Stimulated activated CD8-positive, alpha-beta memory T cell treated with anti-CD3 and anti-CD28 coated beads, Interleukin-7, amount 100 ng/mL, for 1 hour (primary cell): ENCODE data around the gene PPID.
"Not testable (repeated sequence)": the region's sequence is repeated elsewhere in the genome, so short reads cannot be mapped to it uniquely, and the experiment has no call there.

Experiments used
- DNase-seq, 2 donors: peaks; one replicate each; pipeline ENCODE4 v3.0.0-alpha.2; 2020; ENCODE audit warnings: low read depth in 2 of 2

PPID gene

GRCh38 chr4:158722917-158723793 is at the start of gene PPID:
TSS of gene PPID (minus strand) at chr4:158723396. CDS start at chr4:158723288, 108 bp downstream.
- DNase-seq, result peak; percentile 63 to 64

- no peak for DNase-seq
Observed at GRCh38 chr4:158771776-158772175, 48.6 kb upstream of the PPID start.

GRCh38 chr4:158770671-158771070 is 47.5 kb upstream of the PPID start:
- DNase-seq, result no peak

GRCh38 chr4:158769175-158769921 is 46.2 kb upstream of the PPID start:
- peak; percentile 1 to 16 for DNase-seq

DNA sequence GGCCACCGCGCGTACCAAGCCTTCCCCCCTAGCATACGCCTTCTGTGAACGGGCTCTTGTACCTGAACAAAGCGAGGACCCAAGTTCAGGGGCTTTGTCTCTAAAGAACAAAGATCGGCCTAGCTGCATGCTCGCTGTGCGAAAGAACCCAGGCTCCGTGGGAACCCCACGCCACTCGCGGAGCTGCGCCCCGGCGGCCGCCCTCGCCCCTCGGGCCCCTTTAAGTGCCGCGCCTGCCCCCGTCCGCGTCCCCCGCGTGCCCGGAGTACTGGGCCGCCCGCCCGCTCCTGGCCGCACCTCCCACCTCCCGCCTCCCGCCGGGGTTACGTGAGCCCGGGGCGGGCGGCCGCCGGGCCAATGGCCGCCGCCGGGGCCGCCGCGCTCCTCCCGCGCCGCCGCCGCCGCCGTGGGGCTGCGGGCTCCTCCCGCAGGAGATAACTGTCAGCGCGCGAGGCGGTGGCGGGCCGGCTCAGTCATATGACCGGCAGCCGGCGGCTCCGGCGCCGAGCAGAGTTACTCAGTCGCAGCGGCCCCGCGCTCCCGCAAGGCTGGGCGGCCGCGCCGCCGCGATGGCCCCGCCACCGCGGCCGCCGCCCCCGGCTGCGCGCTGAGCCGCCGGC is 45.5 kb upstream of the PPID start, which contains the start of gene FNIP2:
TSS of gene FNIP2 (plus strand) at position 472 of the 620 bp plus-strand sequence. CDS start 187 bp downstream, outside the sequence.
- DNase-seq, result peak; percentile 44 to 47

DNA sequence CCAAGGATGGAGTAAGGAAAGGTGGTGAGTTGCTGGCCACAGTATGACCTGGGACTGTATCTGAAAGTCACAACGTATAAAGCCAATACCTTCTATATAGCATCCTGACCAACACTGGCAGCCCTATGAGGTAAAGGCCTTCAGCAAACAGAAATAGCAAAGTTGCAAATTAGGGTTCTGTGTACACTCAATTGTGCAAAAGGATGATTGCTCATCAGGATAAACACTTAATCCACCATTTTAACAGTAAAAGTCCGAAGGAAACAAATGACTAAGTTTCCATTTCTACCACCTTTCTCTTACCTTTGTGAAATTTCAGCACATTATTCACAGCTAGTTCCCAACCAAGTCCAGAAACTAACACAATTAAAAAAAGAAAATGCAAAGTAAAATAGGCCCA is 44.3 kb upstream of the PPID start:
- DNase-seq, result no peak

GRCh38 chr4:158766434-158767044 is 43.3 kb upstream of the PPID start:
- DNase-seq, result no peak

- no peak for DNase-seq
Observed at GRCh38 chr4:158763462-158763861, 40.3 kb upstream of the PPID start.

DNA sequence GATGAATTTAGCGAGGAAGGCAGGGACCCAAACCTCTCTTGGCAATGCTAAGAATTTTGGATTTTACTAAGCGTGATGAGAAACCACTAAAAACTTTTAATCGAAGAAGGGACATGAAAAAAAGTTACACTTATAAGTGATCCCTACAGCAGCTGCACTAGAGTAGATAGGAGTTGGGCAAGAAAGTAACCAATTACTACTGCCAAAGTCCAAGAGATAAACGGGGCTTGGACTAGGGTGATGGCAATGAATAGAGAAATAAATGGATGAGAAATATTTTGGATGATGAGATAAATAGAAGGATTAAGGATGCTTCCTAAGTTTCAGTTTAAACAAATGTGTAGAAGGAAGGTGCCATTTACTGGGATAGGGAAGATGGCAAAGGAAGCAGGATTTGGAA is 39.4 kb upstream of the PPID start:
- no peak for DNase-seq

GRCh38 chr4:158760866-158761265 is 37.7 kb upstream of the PPID start:
- DNase-seq, result no peak

DNA sequence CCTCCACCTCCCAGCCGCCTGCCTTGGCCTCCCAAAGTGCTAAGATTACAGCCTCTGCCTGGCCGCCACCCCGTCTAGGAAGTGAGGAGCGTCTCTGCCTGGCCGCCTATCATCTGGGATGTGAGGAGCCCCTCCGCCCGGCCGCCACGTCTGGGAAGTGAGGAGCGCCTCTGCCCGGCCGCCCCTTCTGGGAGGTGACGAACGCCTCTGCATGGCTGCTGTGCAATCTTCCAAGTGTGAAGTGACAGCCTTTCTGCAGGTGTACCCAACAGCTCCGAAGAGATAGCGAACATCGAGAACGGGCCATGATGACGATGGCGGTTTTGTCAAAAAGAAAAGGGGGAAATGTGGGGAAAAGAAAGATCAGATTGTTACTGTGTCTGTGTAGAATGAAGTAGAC is 36.3 kb upstream of the PPID start:
- not testable (repeated sequence) for DNase-seq

- DNase-seq, result no peak
Observed at GRCh38 chr4:158758703-158759102, 35.5 kb upstream of the PPID start.

DNA sequence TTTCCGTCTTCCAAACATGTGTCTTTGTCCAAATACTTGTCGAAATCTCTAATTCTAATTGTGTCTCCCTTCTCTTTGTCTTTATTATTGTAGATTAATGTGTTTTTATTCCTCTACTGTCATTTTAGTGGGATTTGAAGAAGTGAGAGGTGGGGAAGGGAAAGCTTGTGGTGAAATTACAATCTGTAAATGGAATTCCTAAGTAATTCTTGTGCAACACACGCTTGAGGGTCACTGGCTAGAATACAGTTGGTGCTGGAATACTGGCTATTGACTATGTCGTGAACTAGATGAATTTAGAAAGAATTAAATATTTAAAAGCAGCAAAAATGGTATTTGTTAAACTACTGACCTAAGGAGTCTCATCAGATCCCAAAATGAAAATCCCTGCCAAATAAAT is 34.9 kb upstream of the PPID start:
- no peak for DNase-seq

DNA sequence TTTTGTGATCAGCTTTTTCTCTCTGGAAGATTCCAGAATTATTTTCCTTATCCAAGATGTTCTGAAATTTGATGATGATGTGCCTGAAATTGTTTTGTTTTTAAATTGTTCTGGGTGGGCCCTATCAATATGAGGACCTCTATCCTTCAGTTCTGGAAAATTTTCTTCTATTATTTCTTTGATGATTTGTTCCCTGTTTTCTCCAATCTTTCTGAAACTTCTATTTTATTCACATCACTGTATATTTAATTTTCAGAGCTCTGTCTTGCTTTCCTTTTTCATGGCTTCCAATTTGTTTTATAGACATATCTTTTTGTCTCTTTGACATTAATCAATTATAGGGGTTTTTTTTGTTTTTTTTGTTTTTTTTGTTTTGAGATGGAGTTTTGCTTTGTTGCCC is 33.4 kb upstream of the PPID start:
- no peak for DNase-seq

DNA sequence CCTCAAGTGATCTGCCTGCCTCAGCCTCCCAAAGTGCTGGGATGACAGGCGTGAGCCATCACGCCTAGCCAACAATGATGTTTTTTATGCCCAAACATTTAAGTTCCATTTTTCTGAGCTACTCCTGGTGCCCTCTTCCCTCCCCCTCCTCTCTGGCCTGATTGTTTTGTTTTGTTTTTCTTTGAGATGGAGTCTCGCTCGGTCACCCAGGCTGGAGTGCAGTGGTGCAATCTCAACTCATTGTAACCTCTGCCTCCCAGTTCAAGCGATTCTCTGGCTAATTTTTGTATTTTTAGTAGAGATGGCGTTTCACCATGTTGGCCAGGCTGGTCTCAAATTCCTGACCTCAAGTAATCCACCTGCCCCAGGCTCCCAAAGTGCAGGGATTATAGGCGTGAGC is 32.6 kb upstream of the PPID start:
- DNase-seq, result not testable (repeated sequence)

DNA sequence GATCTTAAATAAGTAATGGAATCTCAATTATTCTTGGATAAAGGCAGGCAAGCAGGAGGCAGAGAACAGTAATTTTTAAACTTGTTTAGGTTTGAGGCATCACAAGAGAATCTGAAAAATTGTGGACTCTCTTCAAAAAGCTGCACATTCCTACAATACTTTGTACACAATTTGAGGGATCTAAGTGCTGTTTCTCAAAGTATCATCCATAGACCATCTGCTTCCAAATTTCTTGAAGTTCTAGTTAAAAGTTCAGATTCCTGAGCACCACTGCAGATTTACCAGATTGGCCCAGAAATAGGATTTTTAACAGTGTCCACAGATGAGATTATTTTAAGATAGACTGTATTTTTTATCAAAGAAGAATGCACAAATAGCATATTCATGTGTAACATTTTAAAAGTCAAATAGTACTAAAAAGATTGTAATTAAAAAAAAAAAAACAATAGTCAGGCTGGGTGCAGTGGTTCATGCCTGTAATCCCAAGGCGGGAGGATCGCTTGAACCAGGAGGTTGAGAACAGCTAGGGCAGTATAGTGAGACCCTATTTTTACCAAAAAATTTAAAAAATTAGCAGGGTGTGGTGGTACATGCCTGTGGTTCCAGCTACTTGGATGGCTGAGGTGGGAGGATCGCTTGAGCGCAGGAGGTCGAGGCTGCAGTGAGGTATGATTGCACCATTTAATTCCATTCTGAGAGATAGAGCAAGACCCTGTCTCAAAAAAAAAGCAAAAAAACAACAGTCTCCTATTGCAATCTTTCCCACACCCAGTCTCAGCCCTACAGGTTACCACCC is 31.4 kb upstream of the PPID start:
- no peak for DNase-seq

DNA sequence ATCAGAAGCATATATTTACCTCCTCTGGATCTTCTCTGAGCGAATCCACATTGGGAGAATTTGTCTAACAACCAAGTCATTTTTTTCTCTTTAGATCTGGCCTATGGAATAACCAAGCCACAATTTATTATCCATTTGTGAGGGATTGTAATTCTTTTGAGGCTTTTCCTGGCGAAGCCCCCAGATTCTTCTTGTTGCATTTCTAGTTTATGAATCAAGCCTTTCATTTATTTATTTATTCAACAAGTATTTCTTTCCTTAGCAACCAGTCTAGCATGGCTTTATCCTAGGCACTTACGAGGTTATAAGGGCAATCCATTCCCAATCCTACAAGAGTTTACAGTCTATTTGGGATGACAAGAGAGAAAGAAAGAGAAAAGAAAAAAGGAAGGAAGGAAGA is 27.2 kb upstream of the PPID start:
- no peak for DNase-seq

GRCh38 chr4:158746537-158746936 is 23.3 kb upstream of the PPID start:
- not testable (repeated sequence) for DNase-seq

- DNase-seq, result no peak
Observed at GRCh38 chr4:158741326-158742021, 18.3 kb upstream of the PPID start.

GRCh38 chr4:158739600-158739999 is 16.4 kb upstream of the PPID start:
- no peak for DNase-seq
